8988T (cell line): ENCODE data around the gene ATXN2L.
"Not testable (repeated sequence)": the region's sequence is repeated elsewhere in the genome, so short reads cannot be mapped to it uniquely, and the experiment has no call there.

ENCODE experiments used
- DNase-seq: peaks from one replicate; pipeline ENCODE4 v3.0.0; 2011

The ATXN2L gene, protein sequence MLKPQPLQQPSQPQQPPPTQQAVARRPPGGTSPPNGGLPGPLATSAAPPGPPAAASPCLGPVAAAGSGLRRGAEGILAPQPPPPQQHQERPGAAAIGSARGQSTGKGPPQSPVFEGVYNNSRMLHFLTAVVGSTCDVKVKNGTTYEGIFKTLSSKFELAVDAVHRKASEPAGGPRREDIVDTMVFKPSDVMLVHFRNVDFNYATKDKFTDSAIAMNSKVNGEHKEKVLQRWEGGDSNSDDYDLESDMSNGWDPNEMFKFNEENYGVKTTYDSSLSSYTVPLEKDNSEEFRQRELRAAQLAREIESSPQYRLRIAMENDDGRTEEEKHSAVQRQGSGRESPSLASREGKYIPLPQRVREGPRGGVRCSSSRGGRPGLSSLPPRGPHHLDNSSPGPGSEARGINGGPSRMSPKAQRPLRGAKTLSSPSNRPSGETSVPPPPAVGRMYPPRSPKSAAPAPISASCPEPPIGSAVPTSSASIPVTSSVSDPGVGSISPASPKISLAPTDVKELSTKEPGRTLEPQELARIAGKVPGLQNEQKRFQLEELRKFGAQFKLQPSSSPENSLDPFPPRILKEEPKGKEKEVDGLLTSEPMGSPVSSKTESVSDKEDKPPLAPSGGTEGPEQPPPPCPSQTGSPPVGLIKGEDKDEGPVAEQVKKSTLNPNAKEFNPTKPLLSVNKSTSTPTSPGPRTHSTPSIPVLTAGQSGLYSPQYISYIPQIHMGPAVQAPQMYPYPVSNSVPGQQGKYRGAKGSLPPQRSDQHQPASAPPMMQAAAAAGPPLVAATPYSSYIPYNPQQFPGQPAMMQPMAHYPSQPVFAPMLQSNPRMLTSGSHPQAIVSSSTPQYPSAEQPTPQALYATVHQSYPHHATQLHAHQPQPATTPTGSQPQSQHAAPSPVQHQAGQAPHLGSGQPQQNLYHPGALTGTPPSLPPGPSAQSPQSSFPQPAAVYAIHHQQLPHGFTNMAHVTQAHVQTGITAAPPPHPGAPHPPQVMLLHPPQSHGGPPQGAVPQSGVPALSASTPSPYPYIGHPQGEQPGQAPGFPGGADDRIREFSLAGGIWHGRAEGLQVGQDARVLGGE

DNA sequence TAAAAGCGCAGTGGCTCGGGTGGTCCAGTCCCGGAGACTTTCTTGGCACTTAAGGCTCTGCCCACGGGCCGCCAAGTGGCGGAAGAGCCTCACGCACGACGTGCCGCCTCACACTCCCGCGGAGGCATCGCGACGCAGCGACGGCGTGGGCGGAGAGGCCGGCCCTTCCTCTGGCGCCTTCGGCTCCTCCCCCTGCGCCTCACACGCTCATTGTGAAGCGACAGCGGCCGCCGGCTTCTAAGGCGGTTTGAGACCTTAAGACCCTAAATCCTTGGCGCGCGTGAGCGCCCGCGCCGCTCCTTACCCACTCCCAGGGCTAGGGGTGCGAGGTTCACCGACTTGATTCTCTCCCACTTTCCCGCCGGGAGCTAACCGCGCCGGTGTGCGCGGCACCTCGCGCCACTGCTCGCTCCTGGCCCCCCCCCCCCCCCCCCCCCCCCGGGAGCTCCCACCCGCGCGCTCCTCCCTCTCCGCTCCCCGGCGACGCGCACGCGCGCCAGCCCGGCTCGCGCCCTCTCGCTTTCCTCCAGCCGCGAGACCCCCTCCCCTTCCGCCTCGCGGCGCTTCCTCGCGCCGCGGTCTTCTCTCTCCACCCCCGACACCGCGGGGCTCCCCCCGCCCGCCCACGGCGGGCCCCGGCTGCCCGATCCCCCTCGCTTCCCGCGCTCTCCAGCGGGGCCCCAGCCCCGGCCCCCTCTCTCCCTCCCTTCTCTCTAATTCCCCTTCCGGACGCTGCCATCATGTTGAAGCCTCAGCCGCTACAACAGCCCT lies at the start of gene ATXN2L:
Gene ATXN2L, plus strand, starts transcription at position 480 of the 771 bp plus-strand sequence. Its CDS starts 261 bp downstream, at position 741.
- DNase-seq, result peak; percentile 69

DNA sequence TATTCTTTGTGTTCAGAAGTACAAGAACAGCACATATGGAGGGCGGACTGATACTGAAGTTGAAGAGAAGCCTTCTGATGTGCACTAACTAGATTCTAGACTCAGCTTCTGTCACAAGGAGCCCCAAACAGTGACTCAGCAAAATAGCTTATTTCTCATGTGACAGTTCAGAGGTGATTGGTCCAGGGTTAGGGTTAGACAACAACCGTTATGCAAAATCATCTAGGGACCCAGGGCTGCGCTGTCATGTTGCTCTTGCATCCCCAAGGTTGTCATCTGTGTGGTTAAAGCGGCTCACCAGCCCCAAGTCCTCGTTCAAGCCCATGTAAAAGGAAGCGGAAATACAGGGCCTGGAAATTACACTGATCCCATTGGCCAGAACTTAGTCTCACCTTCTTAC lies 41.1 kb upstream of the ATXN2L start:
- DNase-seq, result not testable (repeated sequence)

DNA sequence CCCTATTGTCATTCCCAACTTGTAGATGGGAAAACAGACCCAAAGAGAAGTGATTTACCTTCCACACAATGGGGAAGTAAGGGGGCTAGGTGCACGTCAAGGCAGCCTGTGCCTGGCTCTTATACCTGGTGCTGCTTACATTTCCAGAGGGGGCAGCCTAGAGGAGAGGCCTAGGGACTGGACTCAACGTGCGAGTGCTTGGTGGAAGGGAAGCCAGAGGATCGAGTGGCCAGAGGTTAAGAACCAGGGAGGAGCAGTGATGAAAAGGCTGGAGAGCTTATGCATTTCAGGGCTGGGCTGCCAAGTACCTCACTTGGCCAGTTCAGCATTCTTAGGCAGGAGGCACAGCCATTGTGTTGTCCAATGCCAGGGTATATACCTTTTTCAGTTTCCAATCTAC lies 40.4 kb upstream of the ATXN2L start:
- DNase-seq, result not testable (repeated sequence)

DNA sequence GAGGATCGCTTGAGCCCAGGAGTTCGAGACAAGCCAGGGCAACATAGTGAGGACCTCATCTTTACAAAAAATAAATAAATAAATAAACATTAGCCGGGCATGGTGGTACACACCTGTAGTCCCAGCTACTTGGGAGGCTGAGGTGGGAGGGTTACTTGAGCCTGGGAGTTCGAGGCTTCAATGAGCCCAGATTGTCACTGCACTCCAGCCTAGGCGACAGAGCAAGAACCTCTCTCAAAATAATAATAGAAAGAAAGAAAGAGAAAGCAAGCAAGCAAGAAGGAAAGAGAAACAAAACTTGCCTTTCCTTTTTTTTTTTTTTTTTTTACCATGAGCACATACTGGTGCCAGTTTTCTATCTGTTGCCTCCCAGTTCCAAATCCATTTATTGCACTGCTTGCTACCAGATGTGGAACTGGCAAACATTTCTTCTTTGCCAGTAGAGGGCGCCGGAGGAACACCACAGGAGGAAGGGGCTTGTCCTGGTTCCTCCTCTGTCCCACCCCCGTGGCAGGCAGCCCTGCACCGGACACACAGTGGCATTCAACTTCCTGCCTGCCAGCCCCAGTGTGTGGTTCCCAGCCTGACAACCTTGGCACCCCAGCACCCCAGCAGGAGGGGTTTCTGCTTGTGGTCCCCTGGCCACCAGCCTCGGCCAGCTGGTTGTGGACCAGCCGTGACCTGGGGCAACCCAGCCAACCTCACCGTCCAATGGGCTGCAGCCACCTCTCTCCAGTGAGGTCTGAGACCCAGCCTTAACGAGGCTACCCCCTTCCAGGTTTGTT lies 20.4 kb upstream of the ATXN2L start:
- not testable (repeated sequence) for DNase-seq

DNA sequence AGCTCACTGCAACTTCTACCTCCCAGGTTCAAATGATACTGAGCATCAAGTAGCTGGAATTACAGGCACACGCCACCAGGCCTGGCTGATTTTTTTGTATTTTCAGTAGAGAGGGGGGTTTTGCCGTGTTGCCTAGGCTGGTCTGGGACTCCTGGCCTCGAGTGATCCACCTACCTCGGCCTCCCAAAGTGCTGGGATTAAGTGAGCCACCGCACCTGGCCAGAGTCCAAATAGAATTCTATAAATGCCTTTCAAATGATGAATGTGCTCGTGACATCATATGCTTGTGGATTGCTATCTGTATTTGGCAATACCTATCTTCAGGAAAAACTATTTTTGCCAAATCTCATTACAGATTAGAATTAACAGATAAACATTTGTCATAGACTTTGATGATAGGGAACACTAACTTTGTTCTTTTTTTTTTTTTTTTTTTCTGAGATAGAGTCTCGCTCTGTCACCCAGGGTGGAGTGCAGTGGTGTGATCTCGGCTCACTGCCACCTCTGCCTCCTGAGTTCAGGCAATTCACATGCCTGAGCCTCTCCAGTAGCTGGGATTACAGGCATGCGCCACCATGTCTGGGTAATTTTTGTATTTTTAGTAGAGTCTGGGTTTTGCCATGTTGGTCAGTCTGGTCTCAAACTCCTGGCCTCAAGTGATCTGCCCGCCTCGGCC lies 15.2 kb upstream of the ATXN2L start:
- DNase-seq, result not testable (repeated sequence)

DNA sequence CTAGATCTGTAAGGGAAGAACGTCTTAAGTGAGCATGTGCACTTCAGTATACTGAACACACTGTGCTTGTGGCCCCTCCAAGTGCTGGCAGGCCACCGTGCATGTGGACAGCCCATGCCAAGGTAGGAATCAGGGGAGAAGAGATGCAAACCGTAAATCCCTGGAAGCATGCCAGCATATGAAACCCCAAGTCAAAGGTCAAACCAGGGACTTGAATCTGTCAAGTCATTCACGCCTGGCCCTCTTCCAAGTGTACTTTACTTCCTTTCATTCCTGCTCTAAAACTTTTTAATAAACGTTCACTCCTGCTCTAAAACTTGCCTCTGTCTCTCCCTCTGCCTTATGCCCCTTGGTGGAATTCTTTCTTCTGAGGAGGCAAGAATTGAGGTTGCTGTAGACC lies 2.8 kb upstream of the ATXN2L start:
- DNase-seq, result no peak

DNA sequence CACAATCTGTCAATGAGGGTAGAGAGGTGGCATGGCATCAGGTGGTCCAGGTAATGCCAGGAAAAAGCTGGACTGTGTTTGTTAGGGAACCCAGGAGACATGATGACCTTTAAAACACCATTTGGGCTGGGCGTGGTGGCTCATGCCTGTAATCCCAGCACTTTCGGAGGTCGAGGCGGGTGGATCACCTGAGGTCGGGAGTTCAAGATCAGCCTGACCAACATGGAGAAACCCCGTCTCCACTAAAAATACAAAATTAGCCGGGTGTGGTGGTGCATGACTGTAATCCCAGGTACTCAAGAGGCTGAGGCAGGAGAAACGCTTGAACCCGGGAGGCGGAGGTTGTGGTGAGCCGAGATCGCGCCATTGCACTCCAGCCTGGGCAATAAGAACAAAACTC lies 2.3 kb upstream of the ATXN2L start:
- not testable (repeated sequence) for DNase-seq

DNA sequence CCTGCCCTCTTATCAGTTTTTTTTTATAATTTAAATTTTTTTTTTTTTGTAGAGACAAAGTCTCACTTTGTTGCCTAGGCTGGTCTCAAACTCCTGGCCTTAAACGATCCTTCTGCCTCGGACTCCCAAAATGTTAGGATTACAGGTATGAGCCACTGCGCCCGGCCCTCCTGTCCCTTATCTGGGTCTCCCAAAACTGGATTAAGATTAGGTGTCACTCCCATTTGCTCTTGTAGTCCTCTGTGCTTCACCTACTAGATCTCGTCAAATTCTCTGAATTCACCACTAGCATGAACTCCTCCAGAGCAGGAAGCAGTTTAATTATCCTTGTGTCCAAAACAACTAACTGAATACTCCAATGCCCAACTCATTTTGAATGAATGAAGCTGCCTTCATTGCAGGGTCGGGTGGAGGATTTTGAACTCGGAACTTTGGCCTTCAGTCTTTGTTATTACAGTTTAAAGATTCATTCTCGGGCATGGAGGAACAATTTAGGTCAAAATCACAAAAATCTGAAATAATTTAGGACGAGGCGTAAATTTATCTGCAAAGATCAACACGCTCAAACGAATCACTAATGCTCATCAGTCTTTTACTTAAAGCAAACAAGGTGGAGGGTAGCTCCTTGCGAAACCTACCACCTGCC lies 802 bp upstream of the ATXN2L start:
- DNase-seq, result no peak

DNA sequence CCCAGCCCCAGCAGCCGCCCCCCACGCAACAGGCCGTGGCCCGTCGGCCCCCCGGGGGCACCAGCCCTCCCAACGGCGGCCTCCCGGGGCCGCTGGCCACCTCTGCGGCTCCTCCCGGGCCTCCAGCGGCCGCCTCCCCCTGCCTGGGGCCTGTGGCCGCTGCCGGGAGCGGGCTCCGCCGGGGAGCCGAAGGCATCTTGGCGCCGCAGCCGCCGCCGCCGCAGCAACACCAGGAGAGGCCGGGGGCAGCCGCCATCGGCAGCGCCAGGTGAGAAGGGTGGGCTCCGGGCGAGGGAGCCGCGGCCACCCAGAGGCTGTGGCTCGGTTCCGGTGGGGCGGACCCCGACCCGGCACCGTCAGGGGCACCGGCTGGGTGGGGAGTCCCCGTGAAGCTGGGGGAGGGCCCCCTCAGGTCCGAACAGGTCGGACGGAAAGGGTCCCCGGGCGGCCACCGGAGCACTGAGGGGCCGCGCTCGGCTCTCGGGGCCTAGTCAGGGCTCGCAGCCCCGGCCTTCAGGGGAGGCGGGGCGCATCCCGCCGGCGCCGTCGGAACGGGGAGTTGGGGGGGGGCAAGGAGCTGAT lies 583 bp downstream of the ATXN2L start:
- no peak for DNase-seq

DNA sequence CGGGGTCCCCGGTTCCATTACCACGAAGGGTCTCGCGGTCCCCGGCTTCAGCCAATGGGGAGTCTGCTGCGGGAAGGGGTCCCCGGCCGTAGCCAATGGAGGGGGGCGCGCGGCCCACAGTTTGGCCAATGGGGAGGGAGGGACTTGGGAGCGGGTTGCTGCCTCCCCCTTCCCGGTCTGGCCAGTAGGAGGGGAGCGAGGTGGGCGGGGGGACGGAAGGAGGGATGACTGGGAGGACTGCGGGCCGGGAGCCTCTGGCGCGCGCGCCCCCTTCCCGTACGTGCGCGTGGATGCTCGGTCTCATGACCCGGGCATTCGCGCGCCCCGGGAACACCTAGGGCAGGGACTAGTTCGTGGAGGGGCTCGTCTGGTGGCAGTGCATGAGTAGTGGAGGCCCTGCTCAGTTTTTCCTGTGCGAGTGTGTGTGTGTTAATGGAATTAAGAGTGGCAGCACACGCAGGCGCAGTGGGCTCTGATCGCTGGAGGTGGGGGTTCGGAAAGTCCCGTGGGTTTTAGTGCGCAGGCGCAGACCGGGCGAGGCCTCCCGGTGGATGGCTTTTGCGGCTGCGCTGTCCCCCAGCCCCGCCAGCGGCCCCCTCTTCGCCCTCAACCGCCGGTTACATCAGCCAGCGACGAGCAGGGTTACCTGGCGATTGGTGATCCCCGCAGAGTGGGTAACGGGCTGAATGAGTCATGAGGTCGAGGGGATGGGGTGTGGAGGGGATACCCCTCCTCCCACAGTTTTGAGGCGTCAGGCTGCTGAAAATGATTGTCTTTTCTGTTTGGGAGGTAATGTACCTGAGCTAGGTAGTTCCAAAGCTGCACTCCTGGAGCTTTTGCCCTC lies 1.3 kb downstream of the ATXN2L start:
- DNase-seq, result peak; percentile 79

DNA sequence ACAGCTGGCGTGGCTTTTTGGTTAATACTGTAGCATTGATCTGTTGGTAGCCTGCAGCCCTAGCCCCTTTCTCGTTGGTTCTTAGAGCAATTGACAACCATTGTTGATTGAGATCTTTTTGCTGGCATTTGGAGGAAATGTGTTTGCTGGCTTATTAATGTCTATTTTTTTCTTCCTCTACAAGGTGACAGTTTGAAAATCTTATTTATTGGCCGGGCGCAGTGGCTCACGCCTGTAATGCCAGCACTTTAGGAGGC lies 1.8 kb downstream of the ATXN2L start:
- DNase-seq, result no peak

DNA sequence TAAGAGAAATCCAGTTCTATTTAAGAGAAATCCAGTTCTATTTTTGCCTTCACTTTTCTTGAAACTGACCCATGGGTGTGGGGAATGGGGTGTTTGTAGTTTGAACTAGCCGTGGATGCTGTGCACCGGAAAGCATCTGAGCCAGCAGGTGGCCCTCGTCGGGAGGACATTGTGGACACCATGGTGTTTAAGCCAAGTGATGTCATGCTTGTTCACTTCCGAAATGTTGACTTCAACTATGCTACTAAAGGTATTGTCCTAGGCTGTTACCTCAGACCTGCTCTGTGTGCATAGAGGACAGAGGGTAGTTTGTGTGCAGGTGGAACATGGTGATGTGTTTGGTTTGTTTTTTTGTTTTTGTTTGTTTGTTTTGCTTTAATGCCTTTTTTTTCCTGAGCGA lies 3.3 kb downstream of the ATXN2L start:
- no peak for DNase-seq

DNA sequence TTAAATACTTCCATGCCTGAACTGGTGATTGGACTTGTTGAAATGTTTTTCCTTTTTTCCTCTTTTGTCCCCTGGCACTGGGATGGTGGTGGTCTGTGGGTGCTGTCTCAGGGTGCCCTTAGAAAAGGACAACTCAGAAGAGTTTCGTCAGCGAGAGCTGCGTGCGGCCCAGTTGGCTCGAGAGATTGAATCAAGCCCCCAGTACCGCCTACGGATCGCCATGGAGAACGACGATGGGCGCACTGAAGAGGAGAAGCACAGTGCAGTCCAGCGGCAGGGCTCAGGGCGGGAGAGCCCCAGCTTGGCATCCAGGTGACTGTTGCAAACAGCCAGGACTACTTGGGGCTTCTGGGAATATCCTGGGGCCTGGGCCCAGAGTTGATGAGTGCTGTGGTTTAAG lies 6.9 kb downstream of the ATXN2L start:
- no peak for DNase-seq

DNA sequence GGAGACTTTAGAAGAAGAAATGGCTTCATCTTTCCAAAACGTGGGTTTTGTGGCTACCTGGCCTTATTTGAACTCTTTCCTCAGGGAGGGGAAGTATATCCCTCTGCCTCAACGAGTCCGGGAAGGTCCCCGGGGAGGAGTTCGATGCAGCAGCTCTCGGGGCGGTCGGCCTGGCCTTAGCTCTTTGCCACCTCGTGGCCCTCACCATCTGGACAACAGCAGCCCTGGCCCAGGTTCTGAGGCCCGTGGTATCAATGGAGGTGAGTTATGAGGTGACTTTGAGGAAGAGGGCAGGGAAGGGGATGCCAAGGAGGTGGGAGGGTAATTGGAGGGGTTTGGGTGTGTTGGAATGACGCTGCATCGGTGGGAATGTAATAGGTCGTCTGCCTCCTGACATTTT lies 7.7 kb downstream of the ATXN2L start:
- no peak for DNase-seq

DNA sequence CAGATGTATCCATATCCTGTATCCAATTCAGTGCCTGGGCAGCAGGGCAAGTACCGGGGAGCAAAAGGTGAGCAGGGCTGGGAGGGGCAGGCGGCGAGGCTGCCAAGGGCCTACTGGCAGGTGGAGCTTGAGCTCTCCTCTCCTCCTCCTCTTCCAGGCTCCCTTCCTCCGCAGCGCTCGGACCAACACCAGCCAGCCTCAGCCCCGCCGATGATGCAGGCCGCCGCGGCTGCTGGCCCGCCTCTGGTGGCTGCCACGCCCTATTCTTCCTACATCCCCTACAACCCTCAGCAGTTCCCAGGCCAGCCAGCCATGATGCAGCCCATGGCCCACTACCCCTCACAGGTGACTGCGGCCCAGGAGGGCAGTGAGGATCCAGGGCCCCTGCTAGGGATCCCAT lies 11.6 kb downstream of the ATXN2L start:
- no peak for DNase-seq

DNA sequence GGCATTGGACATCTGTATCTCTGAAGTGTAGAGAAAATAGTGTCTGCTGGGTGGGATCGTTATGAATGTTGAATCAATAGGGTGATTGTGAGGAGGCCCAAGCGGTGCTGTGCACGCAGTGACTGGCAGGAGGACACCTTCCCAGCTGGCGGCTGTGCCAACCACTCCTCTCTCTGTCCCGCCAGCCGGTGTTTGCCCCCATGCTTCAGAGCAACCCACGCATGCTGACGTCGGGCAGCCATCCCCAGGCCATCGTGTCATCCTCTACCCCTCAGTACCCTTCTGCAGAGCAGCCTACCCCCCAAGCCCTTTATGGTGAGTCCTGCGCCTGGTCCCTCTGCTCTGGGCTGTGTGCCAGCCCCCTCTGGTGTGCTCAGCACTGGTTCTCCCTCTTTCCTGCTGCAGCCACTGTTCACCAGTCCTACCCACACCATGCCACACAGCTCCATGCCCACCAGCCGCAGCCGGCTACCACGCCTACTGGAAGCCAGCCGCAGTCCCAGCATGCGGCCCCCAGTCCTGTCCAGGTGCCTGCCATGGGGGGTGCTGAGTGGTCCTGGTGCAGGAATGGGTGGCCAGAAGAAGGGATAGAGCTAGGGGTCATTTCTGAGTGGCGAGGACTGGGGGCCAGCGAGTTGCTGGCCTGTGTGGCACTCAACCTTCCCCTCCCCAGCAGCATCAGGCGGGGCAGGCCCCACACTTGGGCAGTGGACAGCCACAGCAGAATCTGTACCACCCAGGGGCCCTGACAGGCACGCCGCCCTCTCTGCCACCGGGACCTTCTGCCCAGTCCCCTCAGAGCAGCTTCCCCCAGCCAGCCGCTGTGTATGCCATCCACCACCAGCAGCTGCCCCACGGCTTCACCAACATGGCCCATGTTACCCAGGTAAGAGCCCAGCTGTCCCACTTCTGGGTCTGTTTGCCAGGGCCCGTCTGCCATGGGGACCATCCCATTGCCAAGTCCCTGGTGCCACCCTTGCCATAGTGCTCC lies 12.4 kb downstream of the ATXN2L start:
- DNase-seq, result no peak

DNA sequence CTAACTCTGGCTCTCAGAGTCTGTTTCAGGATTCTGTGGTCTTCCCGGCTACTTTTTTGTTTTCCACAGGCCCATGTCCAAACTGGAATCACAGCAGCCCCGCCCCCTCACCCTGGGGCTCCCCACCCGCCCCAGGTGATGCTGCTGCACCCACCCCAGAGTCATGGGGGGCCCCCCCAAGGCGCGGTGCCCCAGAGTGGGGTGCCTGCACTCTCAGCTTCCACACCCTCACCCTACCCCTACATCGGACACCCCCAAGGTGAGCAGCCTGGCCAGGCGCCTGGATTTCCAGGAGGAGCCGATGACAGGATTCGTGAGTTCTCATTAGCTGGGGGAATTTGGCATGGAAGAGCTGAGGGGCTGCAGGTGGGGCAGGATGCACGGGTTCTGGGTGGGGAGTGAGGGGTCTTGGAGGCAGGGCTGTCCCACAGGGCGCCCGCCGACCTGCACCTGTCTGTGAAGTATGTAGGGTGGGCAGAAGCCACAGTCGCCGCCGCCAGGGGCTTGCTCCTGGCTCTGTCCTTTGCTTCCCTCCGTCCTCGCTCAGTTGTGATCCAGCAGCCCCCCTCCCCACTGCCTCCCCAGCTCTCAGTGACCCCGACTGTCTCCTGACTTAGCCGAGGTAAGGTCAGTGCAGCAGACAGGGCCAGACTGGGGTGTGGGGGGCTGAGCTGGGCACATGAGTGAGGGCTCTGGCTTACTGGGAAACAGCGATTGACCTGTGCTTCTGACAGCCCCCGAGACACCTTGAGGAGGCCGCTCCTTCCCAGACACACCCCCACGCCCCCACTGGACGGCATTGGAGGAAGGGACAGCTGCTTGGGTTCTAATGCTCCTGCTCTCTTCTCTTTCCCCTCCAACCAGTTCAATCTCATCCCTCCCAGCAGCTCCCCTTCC lies 13.3 kb downstream of the ATXN2L start:
- DNase-seq, result no peak

DNA sequence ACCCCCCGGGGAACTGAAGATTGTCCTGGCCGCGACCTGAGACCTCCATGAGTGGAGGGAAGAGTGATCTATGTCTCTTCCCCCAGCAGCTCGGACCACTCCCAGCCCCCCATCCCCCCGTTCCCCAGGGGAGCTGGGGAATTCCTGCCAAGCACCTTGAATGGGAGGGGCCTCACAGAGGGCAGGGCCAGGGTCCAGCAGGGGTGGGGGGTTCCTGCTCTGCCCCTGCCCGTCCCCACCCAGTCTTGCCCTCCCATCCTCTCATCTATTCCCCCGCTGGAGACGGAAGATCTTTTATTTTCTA lies 13.9 kb downstream of the ATXN2L start:
- DNase-seq, result no peak
